Measurements from ENCODE around the gene CNPY1.

The CNPY1 gene

DNA sequence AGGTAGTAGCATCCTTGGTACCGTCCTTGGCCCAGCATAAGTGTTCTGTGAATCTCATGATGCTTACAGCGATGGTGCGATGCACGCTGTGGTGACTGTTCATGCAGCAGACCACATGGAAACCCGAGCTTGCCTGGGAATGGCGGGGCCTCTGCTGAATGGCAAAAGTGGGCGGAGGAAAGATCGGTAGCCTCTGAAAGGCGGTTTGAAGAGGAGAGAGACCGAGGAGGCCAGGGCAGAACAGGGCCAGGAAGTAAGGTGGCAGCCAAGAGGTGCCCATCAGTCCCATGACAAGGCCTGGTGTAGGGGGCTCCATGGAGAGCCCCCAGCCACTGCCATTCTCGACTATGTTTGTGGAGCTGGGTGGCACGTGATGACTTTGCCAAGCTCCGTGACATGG lies 33.2 kb upstream of the CNPY1 start:
- CTCF ChIA-PET, result no interaction called here
- POLR2A ChIA-PET, result no interaction called here
- DNase-seq (ENCODE audit: low read depth, low spot score), result no peak
- H3K4me3 ChIP-seq (ENCODE audit: low read depth, low read length), result no peak overlapping the region
- TF ChIP-seq, protein P1, sequence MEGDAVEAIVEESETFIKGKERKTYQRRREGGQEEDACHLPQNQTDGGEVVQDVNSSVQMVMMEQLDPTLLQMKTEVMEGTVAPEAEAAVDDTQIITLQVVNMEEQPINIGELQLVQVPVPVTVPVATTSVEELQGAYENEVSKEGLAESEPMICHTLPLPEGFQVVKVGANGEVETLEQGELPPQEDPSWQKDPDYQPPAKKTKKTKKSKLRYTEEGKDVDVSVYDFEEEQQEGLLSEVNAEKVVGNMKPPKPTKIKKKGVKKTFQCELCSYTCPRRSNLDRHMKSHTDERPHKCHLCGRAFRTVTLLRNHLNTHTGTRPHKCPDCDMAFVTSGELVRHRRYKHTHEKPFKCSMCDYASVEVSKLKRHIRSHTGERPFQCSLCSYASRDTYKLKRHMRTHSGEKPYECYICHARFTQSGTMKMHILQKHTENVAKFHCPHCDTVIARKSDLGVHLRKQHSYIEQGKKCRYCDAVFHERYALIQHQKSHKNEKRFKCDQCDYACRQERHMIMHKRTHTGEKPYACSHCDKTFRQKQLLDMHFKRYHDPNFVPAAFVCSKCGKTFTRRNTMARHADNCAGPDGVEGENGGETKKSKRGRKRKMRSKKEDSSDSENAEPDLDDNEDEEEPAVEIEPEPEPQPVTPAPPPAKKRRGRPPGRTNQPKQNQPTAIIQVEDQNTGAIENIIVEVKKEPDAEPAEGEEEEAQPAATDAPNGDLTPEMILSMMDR (IDR thresholded peaks at IDR 0.05; ENCODE audit: insufficient read depth, low read length, missing control alignments), result no peak

- ChIA-PET CTCF (interaction anchor here (0.8 kb wide), 1 partner anchor 21 kb away, joined by 4 read pairs; no protein-coding TSS in a partner anchor), POLR2A (no interaction called here)
- no peak for DNase-seq (ENCODE audit: low read depth, low spot score)
- TF ChIP-seq, protein P1 (IDR thresholded peaks at IDR 0.05; ENCODE audit: insufficient read depth, low read length, missing control alignments), result no peak
- H3K4me3 ChIP-seq (ENCODE audit: low read depth, low read length), result no peak overlapping the region
These were observed 31.7 kb upstream of the CNPY1 start for GRCh38 chr7:155578016-155578415.

GRCh38 chr7:155577509-155577905 lies 31.1 kb upstream of the CNPY1 start:
- TF ChIP-seq, protein P1 (IDR thresholded peaks at IDR 0.05; ENCODE audit: insufficient read depth, low read length, missing control alignments), result no peak
- ChIA-PET POLR2A (no interaction called here), CTCF (no interaction called here)
- DNase-seq (ENCODE audit: low read depth, low spot score), result no peak
- H3K4me3 ChIP-seq (ENCODE audit: low read depth, low read length), result no peak overlapping the region

DNA sequence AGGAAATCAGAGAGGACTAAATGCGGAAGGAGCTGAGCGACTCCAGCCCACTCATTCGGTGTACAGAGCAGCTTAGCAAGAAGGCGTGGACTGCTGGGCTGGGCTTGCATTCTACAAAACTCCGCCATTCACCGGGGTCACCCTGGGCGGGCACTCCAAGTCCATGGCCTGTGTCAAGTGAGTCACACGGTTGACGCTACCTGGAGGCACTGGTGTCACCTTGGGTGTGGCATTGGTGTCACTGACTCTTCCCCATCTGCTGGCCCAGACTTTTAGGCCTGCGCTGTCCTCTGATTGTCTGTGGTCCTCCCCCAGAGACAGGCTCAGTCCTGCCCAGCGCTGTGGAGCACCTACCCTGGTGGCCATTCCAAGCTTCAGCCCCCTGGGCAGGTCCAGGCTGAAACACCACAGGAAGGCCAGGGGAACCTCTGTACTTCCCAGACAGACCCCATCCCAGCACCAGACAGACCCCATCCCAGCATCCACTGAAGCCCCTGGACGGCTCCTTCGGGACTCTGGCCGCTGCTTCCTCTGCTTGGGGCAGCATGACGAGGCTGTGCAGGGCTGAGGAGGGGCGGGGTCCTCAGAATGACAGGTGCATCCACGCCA lies 30.6 kb upstream of the CNPY1 start:
- ChIA-PET POLR2A (no interaction called here), CTCF (interaction anchor here (1.0 kb wide), 1 partner anchor 22 kb away, joined by 5 read pairs; no protein-coding TSS in a partner anchor)
- no peak for DNase-seq (ENCODE audit: low read depth, low spot score)
- TF ChIP-seq, protein P1 (IDR thresholded peaks at IDR 0.05; ENCODE audit: insufficient read depth, low read length, missing control alignments), result no peak
- no peak overlapping the region for H3K4me3 ChIP-seq (ENCODE audit: low read depth, low read length)

DNA sequence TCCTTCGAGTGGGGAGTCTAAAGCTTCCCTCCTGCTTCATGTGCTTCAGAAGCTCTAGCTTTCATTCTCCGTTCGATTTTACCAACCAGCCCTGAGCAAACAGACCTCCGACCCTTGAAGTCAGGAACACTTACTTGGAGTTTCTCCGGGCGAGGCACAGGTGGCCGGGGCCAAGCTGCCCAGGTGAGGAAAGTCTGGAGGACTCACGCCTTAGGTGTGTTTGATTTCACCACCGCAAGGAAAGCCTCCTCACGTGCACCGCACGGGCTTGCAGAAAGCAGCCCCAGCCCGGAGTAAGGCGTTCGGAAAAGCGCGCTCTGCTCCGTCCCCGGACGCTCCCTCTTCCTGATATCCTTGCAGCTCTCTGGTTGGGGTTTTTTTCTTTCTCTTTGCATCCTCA lies 30.1 kb upstream of the CNPY1 start:
- H3K4me3 ChIP-seq (ENCODE audit: low read depth, low read length), result no peak overlapping the region
- POLR2A ChIA-PET, result no interaction called here
- DNase-seq (ENCODE audit: low read depth, low spot score), result no peak
- TF ChIP-seq, protein P1 (IDR thresholded peaks at IDR 0.05; ENCODE audit: insufficient read depth, low read length, missing control alignments), result no peak
- CTCF ChIA-PET, result interaction anchor here (1.0 kb wide), 1 partner anchor 23 kb away, joined by 5 read pairs; no protein-coding TSS in a partner anchor

- ChIA-PET POLR2A (no interaction called here), CTCF (no interaction called here)
- DNase-seq (ENCODE audit: low read depth, low spot score), result no peak
- TF ChIP-seq, protein P1 (IDR thresholded peaks at IDR 0.05; ENCODE audit: insufficient read depth, low read length, missing control alignments), result no peak
- no peak overlapping the region for H3K4me3 ChIP-seq (ENCODE audit: low read depth, low read length)
These were observed 28.4 kb upstream of the CNPY1 start for GRCh38 chr7:155574556-155575290.
